K562 (cell line): ENCODE measurements around the gene PSMD7. TPM values are rescaled to one million over a fixed set of nuclear protein-coding genes. Genes with fewer than 3 reads are reported as not detected.

Source experiments
- ARHGAP35 ChIP-seq: fragments of 450-650 bp; IDR thresholded peaks from 2 replicates; pipeline ENCODE4 v1.6.1; 2018; ENCODE audit not compliant: partially characterized antibody
- CC2D1A ChIP-seq: fragments of 450-650 bp; IDR thresholded peaks from 2 replicates; pipeline ENCODE4 v1.6.1; 2017; ENCODE audit warnings: mild to moderate bottlenecking
- CHD1 ChIP-seq: fragments of 200-600 bp; sonication (generic); IDR thresholded peaks from one replicate; pipeline ENCODE4 v1.6.1; 2012; ENCODE audit warnings: mild to moderate bottlenecking, moderate library complexity, low read length, inconsistent platforms
- FOS ChIP-seq: IDR thresholded peaks from 3 replicates; pipeline ENCODE4 v1.6.1; 2011; ENCODE audit not compliant: insufficient read length; ENCODE audit errors: extremely low read depth
- HNRNPLL ChIP-seq: fragments of 200-400 bp; formaldehyde crosslinking; IDR thresholded peaks from 2 replicates; pipeline ENCODE4 v1.6.1; 2017; ENCODE audit warnings: low read length, low read depth, mild to moderate bottlenecking; ENCODE audit not compliant: poor library complexity, severe bottlenecking
- IRF1 ChIP-seq: sonication (generic); formaldehyde crosslinking; IDR thresholded peaks from 2 replicates; pipeline ENCODE4 v1.8.0; 2022; ENCODE audit warnings: missing genetic modification reagents, mild to moderate bottlenecking, borderline replicate concordance
- MYNN ChIP-seq, 2 experiments: sonication (generic); formaldehyde crosslinking in 1 of 2; IDR thresholded peaks; 2 replicates each; pipeline versions ENCODE4 v1.5.0 to v1.6.1; 2016 to 2020; ENCODE audit warnings: antibody characterized with exemption in 1 of 2, missing genetic modification reagents in 1 of 2
- NCOA1 ChIP-seq: fragments of 450-650 bp; IDR thresholded peaks from 2 replicates; pipeline ENCODE4 v1.6.1; 2016; ENCODE audit warnings: low read depth
- NR2F6 ChIP-seq: fragments of 450-650 bp; formaldehyde crosslinking; IDR thresholded peaks from 2 replicates; pipeline ENCODE4 v1.4.0; 2020; ENCODE audit warnings: mild to moderate bottlenecking
- OTX1 ChIP-seq: fragments of 450-650 bp; formaldehyde crosslinking; IDR thresholded peaks from 2 replicates; pipeline ENCODE4 v1.4.0; 2022; ENCODE audit warnings: mild to moderate bottlenecking
- PHTF2 ChIP-seq: fragments of 250-450 bp; sonication (Bioruptor Pico); IDR thresholded peaks from 2 replicates; pipeline ENCODE4 v1.5.0; 2021; ENCODE audit warnings: mild to moderate bottlenecking
- ZNF253 ChIP-seq: fragments of 250-450 bp; sonication (Bioruptor Pico); conservative IDR thresholded peaks from 2 replicates; pipeline ENCODE4 v1.6.1; 2021; ENCODE audit warnings: mild to moderate bottlenecking
- ZNF282 ChIP-seq: sonication (generic); formaldehyde crosslinking; IDR thresholded peaks from 2 replicates; pipeline ENCODE4 v1.8.1; 2023; ENCODE audit warnings: missing genetic modification reagents
- ZNF511 ChIP-seq: sonication (generic); formaldehyde crosslinking; IDR thresholded peaks from 2 replicates; pipeline ENCODE4 v1.8.0; 2022; ENCODE audit warnings: mild to moderate bottlenecking, missing genetic modification reagents
- ZZZ3 ChIP-seq: fragments of 450-650 bp; IDR thresholded peaks from 2 replicates; pipeline ENCODE4 v1.6.1; 2016; ENCODE audit warnings: antibody characterized with exemption, mild to moderate bottlenecking, moderate library complexity
- polyA plus RNA-seq, 8 experiments: library from polyadenylated mRNA; depleted of rRNA in 4 of 8; stranded (reverse) in 5 of 8; unstranded in 3 of 8; fragments of >200 nt; fragmentation: Nextera tagmentation in 2 of 8; fragmentation: Illumina TruSeq in 1 of 8; extraction: Ambion mirVana in 2 of 8; extraction: Trizol in 1 of 8; gene quantifications; 2 replicates each; pipeline versions ENCODE4 v1.2.1 to v1.2.3, GENCODE V29; 2011 to 2014; ENCODE audit warnings: inconsistent platforms in 1 of 8, missing spikeins in 1 of 8
- total RNA-seq, 7 experiments: library from RNA; depleted of rRNA in 6 of 7; stranded (reverse); fragments of >200 nt in 6 of 7; fragmentation: Illumina TruSeq in 2 of 7; extraction: Trizol in 2 of 7; gene quantifications; 2 replicates each; pipeline versions ENCODE4 v1.2.1 to v1.2.3, GENCODE V29; 2011 to 2021; ENCODE audit warnings: low replicate concordance in 1 of 7
- TF ChIP-seq, protein P1 (sequence below): fragments of 450-650 bp; IDR thresholded peaks from 2 replicates; pipeline ENCODE4 v1.6.1; 2016; ENCODE audit warnings: mild to moderate bottlenecking, moderate library complexity

The PSMD7 gene
- total and polyA plus RNA-seq, 9 of the 15 experiments (the other 6 are each of a cell fraction or from before 2014, with no cell fraction given) = 100 to 226 (median 156) TPM

DNA sequence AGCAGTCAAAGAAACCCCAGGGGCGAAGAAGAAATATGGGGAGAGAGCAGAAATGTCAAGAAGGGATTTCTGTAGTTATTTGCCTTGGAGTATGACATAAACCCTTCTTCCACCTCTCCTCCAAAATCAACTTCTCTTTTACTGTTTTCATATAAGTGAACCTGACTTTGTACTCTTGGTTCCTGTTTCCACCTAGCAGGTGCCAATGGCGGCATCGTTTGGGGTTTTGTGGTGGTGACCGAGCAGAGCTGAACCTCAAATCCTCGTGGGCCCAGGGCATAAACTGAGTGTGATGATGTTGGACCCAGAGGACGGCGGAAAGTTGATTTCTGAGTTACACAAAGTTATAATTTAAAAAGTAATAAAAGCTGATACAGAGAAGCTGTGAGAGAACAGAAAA lies 39.6 kb upstream of the PSMD7 start (continued):
- TF ChIP-seq, protein P1, sequence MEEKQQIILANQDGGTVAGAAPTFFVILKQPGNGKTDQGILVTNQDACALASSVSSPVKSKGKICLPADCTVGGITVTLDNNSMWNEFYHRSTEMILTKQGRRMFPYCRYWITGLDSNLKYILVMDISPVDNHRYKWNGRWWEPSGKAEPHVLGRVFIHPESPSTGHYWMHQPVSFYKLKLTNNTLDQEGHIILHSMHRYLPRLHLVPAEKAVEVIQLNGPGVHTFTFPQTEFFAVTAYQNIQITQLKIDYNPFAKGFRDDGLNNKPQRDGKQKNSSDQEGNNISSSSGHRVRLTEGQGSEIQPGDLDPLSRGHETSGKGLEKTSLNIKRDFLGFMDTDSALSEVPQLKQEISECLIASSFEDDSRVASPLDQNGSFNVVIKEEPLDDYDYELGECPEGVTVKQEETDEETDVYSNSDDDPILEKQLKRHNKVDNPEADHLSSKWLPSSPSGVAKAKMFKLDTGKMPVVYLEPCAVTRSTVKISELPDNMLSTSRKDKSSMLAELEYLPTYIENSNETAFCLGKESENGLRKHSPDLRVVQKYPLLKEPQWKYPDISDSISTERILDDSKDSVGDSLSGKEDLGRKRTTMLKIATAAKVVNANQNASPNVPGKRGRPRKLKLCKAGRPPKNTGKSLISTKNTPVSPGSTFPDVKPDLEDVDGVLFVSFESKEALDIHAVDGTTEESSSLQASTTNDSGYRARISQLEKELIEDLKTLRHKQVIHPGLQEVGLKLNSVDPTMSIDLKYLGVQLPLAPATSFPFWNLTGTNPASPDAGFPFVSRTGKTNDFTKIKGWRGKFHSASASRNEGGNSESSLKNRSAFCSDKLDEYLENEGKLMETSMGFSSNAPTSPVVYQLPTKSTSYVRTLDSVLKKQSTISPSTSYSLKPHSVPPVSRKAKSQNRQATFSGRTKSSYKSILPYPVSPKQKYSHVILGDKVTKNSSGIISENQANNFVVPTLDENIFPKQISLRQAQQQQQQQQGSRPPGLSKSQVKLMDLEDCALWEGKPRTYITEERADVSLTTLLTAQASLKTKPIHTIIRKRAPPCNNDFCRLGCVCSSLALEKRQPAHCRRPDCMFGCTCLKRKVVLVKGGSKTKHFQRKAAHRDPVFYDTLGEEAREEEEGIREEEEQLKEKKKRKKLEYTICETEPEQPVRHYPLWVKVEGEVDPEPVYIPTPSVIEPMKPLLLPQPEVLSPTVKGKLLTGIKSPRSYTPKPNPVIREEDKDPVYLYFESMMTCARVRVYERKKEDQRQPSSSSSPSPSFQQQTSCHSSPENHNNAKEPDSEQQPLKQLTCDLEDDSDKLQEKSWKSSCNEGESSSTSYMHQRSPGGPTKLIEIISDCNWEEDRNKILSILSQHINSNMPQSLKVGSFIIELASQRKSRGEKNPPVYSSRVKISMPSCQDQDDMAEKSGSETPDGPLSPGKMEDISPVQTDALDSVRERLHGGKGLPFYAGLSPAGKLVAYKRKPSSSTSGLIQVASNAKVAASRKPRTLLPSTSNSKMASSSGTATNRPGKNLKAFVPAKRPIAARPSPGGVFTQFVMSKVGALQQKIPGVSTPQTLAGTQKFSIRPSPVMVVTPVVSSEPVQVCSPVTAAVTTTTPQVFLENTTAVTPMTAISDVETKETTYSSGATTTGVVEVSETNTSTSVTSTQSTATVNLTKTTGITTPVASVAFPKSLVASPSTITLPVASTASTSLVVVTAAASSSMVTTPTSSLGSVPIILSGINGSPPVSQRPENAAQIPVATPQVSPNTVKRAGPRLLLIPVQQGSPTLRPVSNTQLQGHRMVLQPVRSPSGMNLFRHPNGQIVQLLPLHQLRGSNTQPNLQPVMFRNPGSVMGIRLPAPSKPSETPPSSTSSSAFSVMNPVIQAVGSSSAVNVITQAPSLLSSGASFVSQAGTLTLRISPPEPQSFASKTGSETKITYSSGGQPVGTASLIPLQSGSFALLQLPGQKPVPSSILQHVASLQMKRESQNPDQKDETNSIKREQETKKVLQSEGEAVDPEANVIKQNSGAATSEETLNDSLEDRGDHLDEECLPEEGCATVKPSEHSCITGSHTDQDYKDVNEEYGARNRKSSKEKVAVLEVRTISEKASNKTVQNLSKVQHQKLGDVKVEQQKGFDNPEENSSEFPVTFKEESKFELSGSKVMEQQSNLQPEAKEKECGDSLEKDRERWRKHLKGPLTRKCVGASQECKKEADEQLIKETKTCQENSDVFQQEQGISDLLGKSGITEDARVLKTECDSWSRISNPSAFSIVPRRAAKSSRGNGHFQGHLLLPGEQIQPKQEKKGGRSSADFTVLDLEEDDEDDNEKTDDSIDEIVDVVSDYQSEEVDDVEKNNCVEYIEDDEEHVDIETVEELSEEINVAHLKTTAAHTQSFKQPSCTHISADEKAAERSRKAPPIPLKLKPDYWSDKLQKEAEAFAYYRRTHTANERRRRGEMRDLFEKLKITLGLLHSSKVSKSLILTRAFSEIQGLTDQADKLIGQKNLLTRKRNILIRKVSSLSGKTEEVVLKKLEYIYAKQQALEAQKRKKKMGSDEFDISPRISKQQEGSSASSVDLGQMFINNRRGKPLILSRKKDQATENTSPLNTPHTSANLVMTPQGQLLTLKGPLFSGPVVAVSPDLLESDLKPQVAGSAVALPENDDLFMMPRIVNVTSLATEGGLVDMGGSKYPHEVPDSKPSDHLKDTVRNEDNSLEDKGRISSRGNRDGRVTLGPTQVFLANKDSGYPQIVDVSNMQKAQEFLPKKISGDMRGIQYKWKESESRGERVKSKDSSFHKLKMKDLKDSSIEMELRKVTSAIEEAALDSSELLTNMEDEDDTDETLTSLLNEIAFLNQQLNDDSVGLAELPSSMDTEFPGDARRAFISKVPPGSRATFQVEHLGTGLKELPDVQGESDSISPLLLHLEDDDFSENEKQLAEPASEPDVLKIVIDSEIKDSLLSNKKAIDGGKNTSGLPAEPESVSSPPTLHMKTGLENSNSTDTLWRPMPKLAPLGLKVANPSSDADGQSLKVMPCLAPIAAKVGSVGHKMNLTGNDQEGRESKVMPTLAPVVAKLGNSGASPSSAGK = no peak
- no peak for TF ChIP-seq IRF1 (CRISPR knock-in tag)
- TF ChIP-seq MYNN (IDR thresholded peaks at IDR 0.05) = no peak
- TF ChIP-seq MYNN (CRISPR knock-in tag; IDR thresholded peaks at IDR 0.05) = no peak
- TF ChIP-seq ZNF282 (CRISPR knock-in tag) = no peak
- no peak for TF ChIP-seq CC2D1A
- no peak for TF ChIP-seq OTX1 (CRISPR knock-in tag)
- no peak for TF ChIP-seq ARHGAP35
- no peak for TF ChIP-seq FOS
- TF ChIP-seq ZNF511 (CRISPR knock-in tag) = no peak
- no peak for TF ChIP-seq CHD1
- no peak for TF ChIP-seq NR2F6 (CRISPR knock-in tag)
- TF ChIP-seq NCOA1 = no peak
- TF ChIP-seq ZZZ3 = no peak
- TF ChIP-seq ZNF253 (CRISPR knock-in tag) = no peak
- TF ChIP-seq HNRNPLL = no peak
- no peak for TF ChIP-seq PHTF2
